NK-92 (cell line): ENCODE results near the gene TMEM175.
"Not testable (repeated sequence)": the region's sequence is repeated elsewhere in the genome, so short reads cannot be mapped to it uniquely, and the experiment has no call there.

Source experiments
- DNase-seq: peaks from one replicate; lab custom pipeline; 2025; ENCODE audit not compliant: unreplicated experiment; lab: John Stamatoyannopoulos, UW

Gene TMEM175

DNA sequence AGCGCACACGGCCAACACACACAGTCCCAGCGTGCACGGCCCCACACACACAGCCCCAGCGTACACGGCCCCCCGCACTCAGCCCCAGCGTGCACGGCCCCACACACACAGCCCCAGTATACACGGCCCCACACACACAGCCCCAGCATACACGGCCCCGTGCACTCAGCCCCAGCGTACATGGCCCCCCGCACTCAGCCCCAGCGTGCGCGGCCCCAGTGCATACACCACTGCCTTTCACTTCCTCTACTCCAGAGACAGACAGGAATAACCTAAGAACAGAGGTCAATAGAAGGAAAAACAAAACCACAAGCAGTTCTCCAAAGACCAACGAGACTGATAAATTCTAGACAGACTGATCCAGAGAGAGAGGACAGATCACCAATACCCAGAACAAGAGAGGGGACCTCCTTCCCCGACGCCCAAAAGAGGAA lies 17.2 kb upstream of the TMEM175 start:
- no peak for DNase-seq

DNA sequence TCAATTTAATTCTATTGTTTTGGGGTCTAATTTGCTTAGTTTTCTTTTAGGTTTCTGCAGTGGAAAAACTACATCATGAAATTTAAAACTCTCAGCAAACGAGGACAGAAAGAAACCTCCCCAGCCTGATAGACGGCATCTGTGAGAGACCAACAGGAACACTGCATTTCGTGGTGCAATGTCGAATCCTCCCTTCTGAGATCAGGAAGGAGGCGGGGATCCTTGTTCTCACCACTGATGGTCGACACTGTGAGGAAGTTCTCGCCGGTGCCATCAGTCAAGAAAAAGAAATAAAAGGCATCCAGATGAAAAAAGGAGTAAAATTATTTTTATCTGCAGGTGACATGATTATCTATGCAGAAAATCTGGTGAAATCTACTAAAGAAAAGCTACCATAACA lies 16.7 kb upstream of the TMEM175 start:
- DNase-seq, result no peak

DNA sequence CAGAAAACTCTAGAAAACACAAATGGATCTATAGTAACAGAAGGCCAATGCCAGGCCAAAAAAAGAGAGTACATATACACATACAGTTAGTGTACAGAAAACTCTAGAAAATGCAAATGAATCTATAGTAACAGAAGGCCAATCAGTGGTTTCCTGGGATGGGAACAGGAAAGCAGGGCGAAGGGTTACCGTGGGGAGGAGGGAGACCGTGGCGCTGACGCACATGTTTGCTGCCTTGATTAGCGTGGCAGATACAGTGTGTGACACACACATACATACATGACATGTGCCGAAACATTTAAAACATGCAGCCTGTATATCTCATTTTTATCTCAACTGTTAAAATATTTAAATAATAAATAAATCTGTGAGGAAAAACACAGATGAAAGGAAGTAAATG lies 14.8 kb upstream of the TMEM175 start:
- no peak for DNase-seq

DNA sequence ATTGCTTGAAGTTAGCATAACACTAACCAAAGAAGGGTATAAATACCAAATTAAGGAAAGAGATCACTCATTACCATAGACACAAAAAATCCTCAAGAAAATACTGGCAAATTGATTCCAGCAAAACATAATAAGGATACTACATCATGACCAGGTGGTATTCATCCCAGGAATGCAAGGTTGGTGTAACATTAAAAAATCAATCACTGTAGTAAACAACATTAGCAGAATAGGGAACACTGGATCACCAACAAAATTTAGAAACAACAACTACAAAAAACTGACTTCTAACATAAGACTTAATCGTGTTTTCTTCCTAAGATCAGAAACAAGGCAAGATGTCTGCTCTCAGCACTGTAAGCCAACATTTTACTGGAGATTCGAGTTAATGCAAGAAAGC lies 14.3 kb upstream of the TMEM175 start:
- no peak for DNase-seq

DNA sequence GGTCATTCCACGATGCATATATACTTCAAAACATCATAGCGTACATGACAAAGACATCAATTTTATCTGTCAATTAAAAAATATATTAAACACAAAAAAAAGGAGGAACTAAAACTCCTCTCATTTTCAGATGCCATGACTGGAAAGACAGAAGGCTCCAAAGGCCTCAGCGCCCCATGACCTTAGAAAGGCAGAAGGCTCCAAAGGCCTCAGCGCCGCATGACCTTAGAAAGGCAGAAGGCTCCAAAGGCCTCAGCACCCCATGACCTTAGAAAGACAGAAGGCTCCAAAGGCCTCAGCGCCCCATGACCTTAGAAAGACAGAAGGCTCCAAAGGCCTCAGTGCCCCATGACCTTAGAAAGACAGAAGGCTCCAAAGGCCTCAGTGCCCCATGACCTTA lies 13.7 kb upstream of the TMEM175 start:
- not testable (repeated sequence) for DNase-seq

DNA sequence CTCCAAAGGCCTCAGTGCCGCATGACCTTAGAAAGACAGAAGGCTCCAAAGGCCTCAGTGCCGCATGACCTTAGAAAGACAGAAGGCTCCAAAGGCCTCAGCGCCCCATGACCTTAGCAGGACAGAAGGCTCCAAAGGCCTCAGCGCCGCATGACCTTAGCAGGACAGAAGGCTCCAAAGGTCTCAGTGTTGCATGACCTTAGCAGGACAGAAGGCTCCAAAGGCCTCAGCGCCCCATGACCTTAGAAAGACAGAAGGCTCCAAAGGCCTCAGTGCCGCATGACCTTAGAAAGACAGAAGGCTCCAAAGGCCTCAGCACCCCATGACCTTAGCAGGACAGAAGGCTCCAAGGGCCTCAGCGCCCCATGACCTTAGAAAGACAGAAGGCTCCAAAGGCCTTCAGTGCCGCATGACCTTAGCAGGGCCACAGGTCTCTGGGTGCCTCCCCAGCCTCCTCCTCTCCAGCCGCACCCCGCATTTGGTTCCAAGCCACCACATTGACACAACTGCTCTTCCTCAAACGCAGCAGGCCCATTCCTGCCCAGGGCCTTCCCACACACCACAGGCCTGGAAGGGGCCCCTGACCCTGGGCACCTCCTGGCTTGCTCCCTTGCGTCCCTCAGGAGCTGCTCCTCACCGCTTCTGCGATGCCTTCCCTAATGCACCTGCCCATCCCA lies 13.1 kb upstream of the TMEM175 start:
- not testable (repeated sequence) for DNase-seq

DNA sequence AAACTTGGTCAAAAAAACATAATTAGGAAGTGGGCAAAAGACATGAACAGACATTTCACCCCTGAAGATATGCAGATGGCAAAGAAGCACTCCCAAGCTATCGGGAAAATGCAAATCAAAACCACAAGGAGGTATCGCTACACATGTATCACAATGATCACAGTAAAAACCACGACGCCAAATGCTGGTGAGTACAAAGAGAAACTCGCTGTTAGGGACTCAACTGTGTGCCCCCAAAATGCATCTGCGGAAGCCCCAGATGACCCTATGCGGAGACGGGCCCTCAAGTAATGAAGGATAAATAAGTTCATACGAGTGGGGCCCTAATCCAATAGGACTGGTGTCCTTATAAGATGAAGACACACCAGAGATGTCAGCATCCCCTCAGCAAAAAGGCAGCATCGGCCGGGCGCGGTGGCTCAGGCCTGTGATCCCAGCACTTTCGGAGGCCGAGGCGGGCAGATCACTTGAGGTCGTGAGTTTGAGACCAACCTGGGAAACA lies 10.4 kb upstream of the TMEM175 start:
- DNase-seq, result no peak

DNA sequence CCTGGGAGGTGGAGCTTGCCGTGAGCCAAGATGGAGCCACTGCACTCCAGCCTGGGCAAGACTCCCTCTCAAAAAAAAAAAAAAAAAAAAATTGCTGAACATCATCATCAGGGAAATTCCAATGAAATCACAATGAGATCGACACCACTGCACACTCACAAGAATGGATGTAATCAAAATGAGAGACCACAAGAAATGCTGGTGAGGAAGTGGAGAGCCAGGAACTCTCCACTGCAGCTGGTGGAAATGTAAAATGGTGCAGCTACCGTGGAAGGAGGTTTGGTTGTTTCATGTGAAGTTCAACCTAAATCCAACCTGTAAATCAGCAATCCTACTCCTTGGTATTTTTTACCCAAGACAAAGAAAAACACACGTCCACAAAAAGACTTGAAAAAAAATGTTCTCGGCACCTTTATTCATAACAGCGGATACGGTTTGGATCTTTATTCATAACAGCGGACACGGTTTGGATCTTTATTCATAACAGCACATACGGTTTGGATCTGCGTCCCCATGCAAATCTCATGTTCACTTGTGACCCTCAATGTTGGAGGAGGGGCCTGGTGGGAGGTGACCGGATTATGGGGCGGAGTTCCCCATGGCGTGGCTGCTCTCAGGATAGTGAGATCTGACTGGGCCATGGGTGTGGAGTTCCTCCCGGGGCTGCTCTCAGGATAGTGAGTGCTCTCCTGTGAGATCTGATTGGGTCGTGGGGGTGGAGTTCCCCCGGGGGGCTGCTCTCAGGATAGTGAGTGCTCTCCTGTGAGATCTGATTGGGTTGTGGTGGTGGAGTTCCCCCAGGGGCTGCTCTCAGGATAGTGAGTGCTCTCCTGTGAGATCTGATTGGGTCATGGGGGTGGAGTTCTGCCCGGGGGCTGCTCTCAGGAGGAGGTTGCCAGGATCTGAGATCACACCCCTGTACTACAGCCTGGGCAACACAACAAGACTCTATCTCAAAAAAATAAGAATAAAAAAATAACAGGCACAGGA lies 7.9 kb upstream of the TMEM175 start:
- DNase-seq, result no peak

DNA sequence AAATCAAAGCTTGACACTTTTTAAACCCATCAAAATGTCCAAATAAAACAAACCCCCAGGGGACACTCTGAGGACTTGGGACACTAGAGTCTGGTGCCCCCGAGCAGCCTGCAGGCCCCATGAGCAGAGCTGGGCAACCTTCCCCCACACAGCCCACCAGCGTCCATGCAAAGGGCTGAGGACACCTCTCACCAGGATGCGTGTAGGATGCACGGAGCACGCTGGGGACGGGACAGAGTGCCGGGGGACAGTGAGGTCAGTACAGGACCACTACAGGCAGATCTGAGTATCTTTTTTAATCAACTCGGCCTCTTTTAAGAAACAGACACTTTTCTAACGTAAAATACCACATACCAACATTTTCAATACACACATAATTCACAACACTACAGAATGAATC lies 7.1 kb upstream of the TMEM175 start:
- no peak for DNase-seq

DNA sequence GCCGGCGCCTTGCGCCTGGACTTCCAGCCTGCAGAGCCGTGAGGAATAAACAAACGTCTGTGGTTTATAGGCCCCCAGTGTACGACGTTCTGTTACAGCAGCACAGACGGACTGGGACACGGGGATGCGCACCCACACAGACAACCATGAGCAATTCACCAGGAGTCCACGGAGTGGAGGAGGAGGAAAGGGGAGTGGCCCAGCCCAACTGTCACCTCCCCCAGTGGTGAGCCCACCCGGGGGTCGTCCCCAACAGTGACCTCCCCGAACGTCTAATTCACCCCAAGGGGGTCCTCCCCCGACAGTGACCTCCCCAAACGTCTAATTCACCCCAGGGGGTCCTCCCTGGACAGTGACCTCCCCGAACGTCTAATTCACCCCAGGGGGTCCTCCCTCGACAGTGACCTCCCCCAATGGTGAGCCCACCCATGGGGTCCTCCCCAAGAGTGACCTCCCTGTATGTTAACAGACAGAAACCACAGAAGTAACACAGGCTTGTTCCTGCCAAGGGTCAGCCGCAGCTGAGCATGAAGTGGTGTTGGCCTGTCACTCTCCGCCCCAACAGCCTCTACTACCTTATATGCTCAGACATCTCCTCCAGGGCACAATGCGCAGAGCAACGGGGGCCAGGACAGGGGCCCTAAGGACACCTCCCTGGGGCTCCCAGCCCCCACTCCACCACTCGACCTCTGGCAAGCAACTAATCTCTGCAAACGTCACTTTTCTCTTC lies 6.3 kb upstream of the TMEM175 start:
- DNase-seq, result no peak

DNA sequence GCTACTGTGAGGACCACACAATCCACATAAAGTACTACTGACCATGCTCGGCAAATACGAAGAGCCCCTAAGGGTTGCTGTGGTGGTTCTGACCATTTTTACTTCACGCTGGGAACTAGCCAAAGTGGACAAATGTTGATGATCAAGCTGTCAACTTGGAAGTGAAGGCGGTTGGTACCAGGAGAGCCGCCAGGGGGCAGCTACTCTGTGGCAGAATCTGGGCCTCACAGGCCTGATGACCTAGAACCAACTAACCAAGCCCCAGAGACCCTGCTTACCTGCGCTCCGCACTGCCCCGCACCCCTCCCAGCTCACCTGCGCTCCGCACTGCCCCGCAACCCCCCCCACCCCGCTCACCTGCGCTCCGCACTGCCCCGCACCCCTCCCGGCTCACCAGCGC lies 5.7 kb upstream of the TMEM175 start:
- no peak for DNase-seq

DNA sequence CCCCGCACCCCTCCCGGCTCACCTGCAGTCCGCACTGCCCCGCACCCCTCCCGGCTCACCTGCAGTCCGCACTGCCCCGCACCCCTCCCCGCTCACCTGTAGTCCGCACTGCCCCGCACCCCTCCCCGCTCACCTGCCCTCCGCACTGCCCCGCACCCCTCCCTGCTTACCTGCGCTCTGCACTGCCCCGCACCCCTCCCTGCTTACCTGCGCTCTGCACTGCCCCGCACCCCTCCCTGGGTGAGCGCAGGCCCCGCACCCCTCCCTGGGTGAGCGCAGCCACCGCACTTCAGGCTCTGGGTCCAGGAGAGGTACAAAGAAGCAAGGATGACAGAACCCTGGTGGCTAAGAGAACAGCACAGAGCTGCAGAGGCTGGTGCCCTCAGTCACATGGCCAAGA lies 4.7 kb upstream of the TMEM175 start:
- not testable (repeated sequence) for DNase-seq

DNA sequence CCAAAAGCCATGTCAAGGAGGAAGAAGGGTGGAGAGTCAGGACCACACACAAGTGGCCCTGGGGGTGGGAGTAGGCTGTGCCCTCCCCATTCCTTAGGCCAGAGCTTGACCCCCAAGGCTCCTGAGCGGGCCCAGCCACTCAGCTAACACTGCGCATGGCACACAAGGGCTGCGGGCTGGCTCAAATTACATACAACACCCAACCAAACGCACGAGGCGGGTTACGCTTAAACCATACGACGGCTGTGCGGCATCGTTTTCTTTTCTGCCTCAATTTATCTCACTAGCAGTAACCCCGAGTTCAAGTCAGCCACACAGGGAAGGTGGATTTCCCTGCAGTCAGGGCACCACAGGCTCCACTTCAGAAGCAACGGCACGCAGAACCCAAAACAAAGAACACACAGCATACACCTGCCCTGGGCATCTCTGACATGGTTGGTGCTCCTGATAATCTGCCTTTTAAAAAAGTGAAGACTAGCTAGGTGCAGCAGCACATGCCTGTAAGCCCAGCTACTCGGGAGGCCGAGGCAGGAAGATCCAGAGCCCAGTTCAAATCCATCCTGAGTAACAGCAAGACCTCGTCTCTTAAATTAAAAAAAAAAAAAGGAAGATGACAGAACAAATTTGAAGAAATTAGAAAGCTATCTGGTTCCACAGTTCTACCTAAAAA lies 3.0 kb upstream of the TMEM175 start:
- no peak for DNase-seq

DNA sequence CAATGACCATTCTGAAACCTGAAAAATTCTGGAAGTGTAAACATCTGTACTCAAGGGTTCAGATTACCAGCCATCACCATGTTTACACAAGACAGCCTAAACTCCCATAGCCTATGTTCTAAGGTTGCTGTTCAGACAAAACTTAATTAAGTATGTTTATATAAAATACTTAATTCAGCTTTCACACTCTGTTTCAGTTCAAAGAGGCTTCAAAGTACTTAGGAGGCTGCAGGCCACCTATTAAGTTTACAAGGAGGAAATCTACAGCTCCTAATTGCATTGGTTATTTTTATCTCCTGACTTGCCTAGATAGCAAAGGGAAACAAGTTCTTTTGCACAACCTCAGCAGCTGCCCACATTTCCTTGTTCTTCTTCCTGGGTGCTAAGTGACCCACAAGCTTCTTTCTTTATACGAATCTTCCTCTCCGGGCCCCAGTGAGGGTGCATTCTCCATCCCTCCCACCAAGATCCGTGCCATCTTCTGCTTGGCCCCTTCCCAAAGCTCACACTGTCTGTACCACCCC lies 2.2 kb upstream of the TMEM175 start:
- DNase-seq, result no peak

DNA sequence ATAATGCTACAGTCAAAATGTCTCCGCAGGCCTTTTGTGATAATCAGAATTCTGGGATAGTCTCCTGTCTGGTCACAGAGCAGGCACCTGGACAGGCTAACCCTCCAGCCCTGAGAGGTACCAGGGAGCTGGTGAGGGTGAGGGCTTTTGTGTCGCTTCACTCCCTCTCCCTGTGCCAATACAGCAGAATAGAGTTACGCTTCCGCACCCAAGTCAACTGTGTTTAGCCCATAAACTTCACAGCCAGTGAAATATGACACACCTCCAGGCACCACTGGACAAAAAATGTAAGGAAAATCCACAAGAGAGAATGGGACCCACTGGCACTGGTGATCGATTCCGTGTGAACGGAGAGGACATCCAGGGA lies 1.4 kb upstream of the TMEM175 start:
- no peak for DNase-seq

DNA sequence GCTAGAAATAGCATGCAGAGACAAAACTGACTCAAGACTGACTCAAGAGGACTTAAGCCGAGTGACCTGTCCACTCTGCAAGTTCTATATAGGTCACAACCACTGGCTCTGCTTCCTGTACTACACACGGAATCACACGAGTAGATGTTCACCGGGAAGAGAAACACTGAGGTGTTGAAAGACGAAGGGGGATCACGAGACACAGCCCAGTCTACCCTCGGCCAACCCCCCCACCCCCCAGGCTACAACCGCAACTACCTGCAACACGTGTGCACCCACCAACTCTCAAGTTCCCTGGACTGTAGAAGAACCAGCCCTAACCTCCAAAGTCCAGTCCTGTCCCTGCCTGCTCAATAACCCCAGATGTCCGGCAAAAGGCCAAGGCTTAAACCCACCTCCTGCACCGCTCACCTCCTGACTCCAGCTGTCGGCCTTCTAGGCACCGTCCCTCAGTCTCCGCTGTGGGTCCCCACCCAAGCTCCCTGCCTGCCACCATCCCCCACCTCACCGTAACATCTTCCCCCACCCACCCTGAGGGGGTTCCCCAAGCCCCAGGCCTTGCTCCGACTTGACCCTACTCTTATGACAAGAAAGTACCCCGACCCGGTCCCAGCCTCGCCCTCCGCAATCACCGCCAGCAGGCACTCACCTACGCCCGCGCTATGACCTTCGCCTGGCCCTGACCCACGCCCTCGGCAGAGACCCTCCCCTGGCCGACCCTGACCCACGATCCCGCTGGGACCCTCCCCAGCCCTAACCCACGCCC lies 883 bp upstream of the TMEM175 start:
- no peak for DNase-seq

DNA sequence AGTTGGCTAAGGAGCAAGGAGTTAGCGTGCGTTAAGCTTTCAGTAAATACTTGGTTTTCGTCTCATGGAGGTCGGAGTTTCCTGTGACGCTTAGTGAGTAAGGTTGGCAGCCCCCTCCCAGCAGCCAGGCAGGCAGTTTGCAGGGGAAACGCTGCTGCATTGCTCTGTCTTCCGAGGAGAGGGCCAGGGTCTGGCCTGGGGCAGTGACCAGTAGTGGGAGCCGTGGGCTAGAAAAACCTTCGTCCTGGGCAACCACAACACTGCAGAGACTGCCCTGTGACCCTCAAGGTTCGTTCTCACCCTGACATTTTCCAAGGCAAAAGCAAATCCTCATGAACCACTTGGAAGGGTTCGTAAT lies 432 bp downstream of the TMEM175 start:
- DNase-seq, result no peak

DNA sequence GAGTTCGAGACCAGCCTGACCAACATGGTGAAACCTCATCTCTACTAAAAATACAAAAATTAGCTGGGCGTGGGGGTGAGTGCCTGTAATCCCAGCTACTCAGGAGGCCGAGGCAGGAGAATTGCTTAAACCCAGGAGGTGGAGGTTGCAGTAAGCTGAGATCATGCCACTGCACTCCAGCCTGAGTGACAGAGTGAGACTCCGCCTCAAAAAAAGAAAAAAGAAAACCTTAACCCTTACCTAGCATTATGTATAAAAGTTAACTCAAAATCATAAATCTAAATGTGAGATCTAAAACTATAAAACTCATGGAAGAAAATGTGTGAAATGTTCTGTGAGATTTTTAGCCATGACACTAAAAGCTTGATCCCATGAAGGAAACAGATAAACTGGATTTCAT lies 7.2 kb downstream of the TMEM175 start:
- DNase-seq, result not testable (repeated sequence)

DNA sequence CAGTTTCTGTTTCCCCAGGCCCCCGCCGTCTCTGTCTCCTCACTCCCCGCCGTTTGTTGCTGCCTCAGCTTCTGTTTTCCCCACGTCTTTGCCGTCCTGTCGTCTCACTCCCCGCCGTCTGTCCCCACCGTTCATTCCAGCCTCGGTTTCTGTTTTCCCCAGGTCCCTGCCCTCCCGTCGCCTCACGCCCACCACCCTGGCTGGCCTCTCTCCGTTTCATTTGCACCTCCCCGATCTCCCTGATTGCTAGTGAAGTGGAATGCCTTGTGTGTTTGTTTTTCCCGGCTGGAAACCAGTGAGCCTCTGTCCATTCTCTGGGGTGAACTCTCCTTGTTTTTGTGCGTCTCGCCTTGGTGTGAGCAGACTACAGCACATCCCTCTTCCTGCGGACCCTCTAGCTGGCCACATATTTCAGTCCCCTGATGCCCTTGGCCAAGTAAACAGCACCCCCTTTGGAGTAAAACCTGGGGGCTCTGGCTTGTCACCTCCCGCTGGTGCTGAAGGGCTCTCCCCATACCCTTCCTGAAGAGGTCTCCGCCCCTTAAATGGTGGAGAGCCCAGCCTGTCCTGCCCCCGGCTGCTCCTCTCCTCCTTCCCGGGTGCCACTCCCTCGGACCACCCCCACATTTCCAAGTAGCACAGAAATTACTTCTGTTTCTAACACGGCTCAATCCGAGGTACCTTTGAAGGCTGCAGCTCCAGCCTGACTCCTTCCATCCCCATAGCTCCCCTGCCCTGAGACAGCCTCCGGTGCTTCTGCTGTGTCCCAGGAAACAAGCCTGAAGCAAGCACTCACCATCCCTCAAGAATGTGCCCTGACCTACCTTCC lies 13.2 kb downstream of the TMEM175 start:
- no peak for DNase-seq
